NCI-H2196 (cell line): Measurements from ENCODE around the gene ZC3H7B.

ENCODE experiments used
- DNase-seq: peaks from one replicate; lab custom pipeline; 2025; ENCODE audit not compliant: unreplicated experiment; lab: John Stamatoyannopoulos, UW

The ZC3H7B gene

DNA sequence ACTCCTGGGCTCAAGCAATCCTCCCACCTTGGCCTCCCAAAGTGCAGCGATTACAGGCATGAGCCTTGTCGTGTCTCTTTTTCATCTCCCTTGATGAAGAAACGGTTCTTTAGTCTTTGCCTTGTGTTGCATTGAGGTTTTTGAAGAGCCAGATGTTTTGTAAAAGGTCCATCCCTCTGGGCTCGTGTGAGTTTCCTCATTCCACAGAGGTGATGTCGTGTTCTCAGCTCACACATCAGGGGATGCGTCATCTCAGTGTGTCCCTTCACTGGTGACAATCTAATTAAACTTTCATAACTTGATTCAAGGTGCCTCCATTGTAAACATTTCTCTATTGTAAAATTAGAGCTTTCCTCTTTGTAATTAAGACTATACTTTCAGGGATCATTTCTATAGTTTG lies 50.7 kb downstream of the ZC3H7B start:
- DNase-seq, result peak; percentile 29

DNA sequence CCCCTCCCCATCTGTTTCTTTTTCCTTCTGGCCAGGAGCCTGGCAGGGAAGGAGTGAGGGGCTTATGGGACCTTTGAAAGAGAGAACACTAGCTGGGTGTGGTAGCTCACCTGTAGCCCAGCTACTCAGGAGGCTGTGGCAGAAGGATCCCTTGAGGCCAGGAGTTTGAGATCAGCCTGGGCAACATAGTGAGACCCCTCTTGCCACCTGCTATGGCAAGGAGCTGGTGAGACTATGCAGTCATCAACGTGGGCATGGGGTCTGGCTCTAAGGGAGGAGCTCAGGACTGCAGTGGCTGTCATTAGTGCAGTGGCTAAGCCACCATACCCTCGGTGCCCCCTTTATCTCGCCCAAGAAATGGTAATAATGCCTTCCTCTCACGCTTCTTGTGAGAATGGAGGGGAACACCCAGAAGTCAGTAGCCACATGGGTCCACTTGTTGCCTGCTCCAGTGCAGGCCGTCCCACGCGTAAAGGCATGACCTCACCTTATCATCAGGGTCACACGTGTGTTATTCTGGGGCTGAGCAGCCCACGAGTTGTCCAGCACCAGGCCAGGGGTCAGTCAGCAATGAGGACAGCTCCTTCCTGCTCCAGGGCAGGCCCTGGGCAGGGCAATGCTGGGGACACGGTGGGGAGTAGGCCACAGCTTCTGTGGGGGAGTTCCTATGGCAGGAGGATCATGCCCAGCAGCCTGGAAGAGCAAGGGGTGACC lies 52.7 kb downstream of the ZC3H7B start:
- DNase-seq, result no peak

GRCh38 chr22:41354979-41355378 lies 53.7 kb downstream of the ZC3H7B start:
- DNase-seq, result no peak

- no peak for DNase-seq
These were observed 54.6 kb downstream of the ZC3H7B start for GRCh38 chr22:41355895-41356294.

- no peak for DNase-seq
These were observed 55.2 kb downstream of the ZC3H7B start for GRCh38 chr22:41356430-41357028.

DNA sequence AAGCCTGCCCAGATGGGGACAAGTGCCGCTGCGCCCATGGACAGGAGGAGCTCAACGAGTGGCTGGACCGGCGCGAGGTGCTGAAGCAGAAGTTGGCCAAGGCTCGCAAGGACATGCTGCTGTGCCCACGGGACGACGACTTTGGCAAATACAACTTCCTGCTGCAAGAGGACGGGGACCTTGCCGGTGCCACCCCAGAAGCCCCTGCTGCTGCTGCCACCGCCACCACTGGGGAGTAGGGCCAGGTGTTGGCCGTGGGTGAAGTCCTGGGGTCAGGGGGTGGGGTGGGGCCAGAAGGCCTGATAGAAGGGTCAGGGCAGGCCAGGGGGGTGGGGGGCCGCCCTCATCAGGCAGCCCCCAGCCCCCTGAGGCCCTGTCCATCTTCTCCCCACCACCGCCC lies 55.9 kb downstream of the ZC3H7B start:
- DNase-seq, result no peak

DNA sequence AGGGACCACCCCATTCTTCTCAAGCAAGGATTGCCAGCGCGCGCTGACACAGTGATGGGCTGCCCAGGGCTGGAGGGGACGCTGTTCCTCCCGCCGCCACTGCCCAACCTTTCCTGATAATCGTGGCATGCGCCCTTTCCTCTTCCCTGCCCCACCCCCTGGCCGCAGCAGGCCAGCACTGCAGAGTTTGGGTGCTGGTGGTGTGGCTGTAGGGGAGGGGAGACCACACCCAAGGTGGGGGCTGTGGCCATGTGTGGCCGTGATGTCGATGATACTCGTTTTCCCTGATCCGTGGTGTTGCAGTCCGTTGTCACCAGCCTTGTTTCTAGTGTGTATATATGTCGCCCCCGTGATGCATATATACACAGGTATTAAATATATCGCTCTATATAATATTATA lies 57.6 kb downstream of the ZC3H7B start:
- no peak for DNase-seq

- DNase-seq, result no peak
These were observed 58.1 kb downstream of the ZC3H7B start for GRCh38 chr22:41359376-41359775.

- no peak for DNase-seq
These were observed 58.8 kb downstream of the ZC3H7B start for GRCh38 chr22:41360126-41360525.

DNA sequence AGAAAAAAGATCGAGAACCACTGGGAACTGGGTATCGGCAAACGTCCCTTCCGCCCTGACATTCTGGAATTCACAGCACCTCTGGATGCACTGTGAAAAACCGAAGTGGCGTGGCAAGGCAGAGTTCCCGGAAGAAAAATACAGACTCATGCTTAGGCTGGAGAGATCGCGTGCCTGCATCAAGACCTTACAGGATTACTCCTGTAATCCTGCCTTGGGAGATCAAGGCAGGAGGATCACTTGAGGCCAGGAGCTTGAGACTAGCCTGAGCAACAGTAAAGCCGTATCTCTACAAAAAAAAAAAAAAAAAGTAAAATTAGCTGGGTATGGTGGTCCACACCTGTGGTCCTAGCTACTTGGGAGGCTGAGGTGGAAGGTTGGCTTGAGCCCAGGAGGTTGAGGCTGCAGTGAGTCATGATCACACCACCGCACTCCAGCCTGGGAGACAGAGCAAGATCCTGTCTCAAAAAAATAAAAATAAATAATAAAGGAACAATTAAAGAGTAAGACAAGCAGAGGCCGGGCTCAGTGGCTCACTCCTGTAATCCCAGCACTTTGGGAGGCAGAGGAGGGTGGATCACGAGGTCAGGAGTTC lies 60.5 kb downstream of the ZC3H7B start:
- DNase-seq, result no peak

DNA sequence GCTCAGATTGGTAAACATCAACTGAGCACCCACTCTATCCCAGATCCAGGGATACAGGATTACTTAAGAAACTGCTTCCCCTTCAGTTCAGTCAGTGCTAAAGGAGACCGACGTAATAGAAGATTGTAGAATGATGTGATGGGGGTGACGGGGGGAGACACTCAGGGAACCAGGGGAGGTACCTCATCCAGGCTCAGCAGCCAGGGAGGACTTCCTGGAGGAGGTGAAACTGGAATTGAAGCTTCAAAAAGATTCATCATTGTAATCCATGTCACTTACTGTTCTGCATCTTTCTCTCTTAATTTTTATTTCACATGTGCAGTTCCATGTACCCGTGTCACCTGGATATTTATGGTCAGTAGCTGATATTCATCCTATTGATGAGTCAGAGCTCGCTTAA lies 61.3 kb downstream of the ZC3H7B start:
- DNase-seq, result no peak

- no peak for DNase-seq
These were observed 62.9 kb downstream of the ZC3H7B start for GRCh38 chr22:41364233-41364632.

DNA sequence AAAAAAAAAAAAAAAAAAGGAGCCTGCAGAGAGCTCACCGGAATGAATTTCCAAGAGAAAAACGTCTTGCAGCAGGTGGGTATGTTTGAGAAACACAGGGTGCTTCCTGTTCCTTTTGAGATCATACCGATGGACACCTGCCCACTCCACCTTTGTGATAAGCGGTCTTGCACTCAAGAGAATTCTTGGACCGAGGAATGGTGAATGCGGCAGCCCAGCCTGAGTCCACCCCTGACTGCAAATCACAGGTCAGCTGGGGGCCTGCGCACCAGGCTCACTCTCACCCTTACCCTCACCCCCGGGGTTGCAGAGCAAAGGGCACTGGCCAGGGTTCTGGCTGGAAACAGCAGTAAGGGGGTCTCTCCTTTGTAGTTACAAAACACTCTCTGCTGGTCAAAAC lies 63.6 kb downstream of the ZC3H7B start:
- DNase-seq, result no peak

DNA sequence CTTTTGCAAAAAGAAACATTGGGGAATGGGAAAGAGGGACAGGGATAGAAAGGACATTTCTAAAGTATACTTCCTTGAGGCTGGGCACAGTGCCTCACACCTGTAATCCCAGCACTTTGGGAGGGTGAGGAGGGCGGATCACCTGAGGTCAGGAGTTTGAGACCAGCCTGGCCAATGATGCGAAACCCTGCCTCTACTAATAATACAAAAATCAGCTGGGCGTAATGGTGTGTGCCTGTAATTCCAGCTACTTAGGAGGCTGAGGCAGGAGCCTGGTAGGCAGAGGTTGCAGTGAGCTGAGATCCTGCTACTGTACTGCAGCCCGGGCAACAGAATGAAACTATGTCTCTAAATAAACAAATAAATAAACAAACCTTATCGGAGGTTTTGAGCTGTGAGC lies 64.1 kb downstream of the ZC3H7B start:
- DNase-seq, result no peak

DNA sequence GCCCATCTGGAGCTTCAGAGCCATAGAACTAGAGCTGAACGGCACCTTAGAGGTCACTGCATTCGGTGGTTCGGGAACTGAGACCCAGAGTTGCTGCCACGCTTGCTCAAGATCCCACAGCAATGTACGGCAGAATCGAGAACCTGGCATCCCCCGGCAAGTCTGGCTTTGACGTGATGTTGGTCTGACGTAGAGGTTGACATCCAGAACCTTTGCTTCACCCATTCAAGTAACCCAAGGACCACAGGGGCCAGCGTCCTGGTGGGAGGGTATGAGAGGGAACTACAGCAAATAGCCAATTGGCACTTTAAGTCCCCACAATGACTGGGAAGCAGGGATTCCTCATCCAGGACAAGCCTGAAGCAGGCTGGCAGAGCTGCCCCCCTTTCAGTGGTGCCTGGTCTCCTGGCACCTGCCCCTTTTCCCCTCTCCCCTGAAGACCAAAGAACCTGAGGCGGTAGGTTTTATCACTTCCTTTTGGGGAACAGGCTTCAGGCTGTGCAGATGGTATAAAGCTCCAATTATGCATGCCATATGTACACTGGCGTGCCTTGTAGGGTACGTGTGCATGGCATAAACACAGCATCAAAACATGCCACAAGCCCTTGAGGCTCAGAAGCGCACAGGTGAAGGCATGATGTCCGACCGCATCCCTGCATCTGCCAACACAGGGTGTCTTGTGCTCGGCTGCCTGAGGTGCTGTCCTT lies 65.2 kb downstream of the ZC3H7B start:
- DNase-seq, result no peak

DNA sequence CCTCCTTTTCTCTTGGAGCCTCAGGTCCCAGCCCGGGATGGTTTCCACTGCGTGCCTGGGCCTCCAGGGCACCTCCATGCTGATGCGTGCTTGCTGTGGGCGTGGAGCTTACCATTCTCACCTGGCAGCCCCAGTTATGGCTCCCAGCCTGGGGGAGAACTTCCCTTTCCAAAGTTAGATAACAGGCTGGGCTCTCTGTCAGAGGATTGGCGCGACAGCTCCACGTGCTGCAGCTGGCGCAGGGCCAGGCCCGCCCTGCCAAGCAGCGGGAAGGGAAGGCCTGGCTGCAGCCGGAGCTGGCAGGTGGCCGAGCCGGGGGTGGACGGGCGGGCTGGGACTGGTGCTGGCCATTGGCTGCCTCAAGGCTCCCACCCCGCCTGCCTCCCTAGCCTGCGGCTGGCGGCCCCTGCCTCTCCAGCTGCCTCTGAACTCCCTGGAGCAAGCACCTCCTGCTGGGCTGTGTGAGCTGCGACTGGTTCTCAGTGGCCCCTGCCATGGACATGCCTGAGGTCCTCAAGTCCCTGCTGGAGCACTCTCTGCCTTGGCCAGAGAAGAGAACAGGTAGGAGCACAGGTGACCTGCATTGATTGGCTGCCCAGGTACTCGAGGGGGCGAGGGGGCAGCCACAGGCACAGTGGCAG lies 65.8 kb downstream of the ZC3H7B start:
- DNase-seq, result peak; percentile 98

DNA sequence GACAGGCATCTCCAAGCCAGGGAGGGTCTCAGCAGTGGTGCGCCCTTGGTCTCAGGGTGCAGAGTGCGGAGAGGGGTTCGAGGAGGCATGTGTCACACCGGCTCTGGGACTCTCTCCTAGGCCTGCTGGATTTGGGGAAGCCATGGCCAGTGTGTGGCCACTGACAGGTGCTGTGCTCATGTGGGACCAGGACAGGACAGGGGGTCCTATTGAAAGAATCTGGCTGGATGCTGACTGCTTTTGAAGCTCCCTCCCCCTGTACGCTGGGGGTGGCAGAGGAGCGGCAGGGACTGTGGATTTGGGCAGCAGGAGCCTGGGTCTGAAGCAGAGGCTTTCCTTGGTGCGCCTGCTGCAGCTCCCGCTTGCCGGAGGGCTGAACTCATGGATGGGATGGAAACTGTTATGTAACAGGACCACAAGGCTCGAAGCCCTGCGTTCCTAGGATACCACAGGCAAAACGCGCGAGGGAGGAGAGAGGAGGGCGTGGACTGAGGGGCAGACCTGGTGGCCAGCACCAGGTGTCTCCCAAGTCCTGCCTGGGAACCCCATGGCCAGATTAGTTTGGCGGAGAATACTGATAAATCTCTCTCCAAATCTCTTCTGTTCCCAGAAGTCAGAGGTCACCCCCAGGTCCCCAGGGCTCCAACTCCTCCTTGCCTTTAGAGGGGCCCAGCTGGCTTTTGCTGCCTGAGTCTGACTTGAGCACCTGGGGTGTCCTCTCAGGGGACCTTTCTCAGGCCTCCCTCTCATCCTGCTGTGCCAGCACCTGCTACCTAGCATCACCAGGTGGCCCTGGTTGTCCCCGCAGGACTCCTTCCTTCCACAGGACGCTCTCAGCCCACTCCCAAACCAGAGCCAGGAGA lies 66.6 kb downstream of the ZC3H7B start:
- peak; percentile 18 for DNase-seq

GRCh38 chr22:41368543-41369423 lies 67.5 kb downstream of the ZC3H7B start:
- no peak for DNase-seq

DNA sequence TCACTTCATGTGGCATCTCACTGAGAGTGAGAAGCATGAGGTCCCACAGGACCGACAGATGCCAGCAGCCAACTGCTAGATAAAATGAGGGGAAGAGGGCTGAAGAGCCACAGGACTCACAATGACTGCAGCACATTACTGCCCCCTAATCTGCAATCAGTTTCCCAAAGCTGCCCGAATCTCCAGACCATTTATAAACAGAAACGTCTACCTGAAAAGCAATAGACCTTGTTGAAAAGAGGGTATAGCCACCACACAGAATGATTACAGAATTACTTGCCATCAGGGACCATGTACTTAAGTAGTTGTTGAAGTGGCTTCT lies 68.1 kb downstream of the ZC3H7B start:
- DNase-seq, result no peak

DNA sequence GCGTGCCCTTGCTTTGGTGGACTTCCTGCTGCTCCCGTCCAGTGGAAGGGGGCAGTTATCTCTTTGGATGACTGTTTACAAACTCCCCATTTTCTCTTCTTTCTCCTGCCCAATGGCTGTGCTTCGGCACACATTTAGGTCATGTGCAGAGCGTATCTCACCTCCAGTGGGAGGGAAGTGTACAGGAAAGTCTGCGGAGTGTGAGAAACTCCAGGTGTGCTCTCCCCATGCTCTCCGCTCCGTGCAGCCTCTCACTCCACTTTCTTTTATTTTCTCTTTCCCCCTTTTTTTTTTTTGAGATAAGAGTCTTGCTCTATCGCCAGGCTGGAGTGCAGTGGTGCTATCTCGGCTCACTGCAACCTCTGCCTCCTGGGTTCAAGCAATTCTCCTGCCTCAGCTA lies 68.5 kb downstream of the ZC3H7B start:
- DNase-seq, result no peak
